H1 (cell line): ENCODE results near the gene ZNF568. TPM values are rescaled to one million over a fixed set of nuclear protein-coding genes. Genes with fewer than 3 reads are reported as not detected.

ENCODE experiments used
- CTCF ChIA-PET: fragments of 300-600 bp; sonication (Branson Sonifier 250); formaldehyde crosslinking; loops from one replicate; lab custom pipeline; 2021; ENCODE audit not compliant: partially characterized antibody; lab: Charles Lee
- POLR2A ChIA-PET: fragments of 300-600 bp; sonication (Branson Sonifier 250); formaldehyde crosslinking; loops from one replicate; lab custom pipeline; 2021; ENCODE audit warnings: inconsistent platforms; ENCODE audit not compliant: partially characterized antibody; lab: Charles Lee
- DNase-seq, 2 experiments: peaks; one replicate each; pipeline versions ENCODE4 v3.0.0 to v3.0.0-alpha.2; 2010 to 2022; ENCODE audit warnings: low spot score in 2 of 2, low read depth in 1 of 2, mixed read lengths in 1 of 2
- FAIRE-seq: peaks from 2 replicates; lab custom pipeline; 2011; peaks lifted over from hg19 to GRCh38; lab: Jason Lieb, UNC
- H2AFZ ChIP-seq: 2 replicates; pipeline ENCODE4 v1.8.1; 2012; ENCODE audit warnings: low read length, inconsistent platforms
- H2AK5ac ChIP-seq: 2 replicates; pipeline ENCODE4 v1.6.1; 2013; ENCODE audit warnings: low read depth, low read length
- H2BK120ac ChIP-seq: replicated peaks from 2 replicates; pipeline ENCODE3; 2013; ENCODE audit warnings: low read depth, low read length, inconsistent platforms
- H2BK12ac ChIP-seq: 2 replicates; pipeline ENCODE4 v1.6.1; 2013; ENCODE audit warnings: low read depth, low read length
- H2BK15ac ChIP-seq: 2 replicates; pipeline ENCODE4 v1.6.1; 2013; ENCODE audit warnings: low read length
- H2BK20ac ChIP-seq: 2 replicates; pipeline ENCODE4 v1.6.1; 2013; ENCODE audit warnings: low read length
- H2BK5ac ChIP-seq: 2 replicates; pipeline ENCODE4 v1.6.1; 2013; ENCODE audit warnings: low read depth, low read length
- H3K14ac ChIP-seq: 2 replicates; pipeline ENCODE4 v1.6.1; 2013; ENCODE audit warnings: inconsistent platforms; ENCODE audit not compliant: insufficient read length
- H3K18ac ChIP-seq: 2 replicates; pipeline ENCODE4 v1.6.1; 2013; ENCODE audit warnings: low read length; ENCODE audit errors: extremely low read depth
- H3K23ac ChIP-seq: 2 replicates; pipeline ENCODE4 v1.6.1; 2013; ENCODE audit warnings: inconsistent platforms; ENCODE audit not compliant: insufficient read length
- H3K23me2 ChIP-seq: 2 replicates; pipeline ENCODE4 v1.6.1; 2013; ENCODE audit warnings: low read depth, low read length
- H3K27ac ChIP-seq: 2 replicates; pipeline ENCODE4 v1.6.1; 2011; ENCODE audit warnings: low read depth, low read length, inconsistent platforms
- H3K27me3 ChIP-seq, 4 experiments: replicated peaks in 1 of 4; 1 replicate in 1 of 4; 2 replicates in 3 of 4; pipeline versions ENCODE4 v1.6.1 to v1.8.1; 2011 to 2013; ENCODE audit warnings: low read length in 3 of 4, mild to moderate bottlenecking in 3 of 4, inconsistent platforms in 2 of 4, mixed read lengths in 2 of 4, moderate library complexity in 1 of 4; ENCODE audit not compliant: control insufficient read depth in 3 of 4, insufficient read depth in 3 of 4; ENCODE audit errors: extremely low read depth in 1 of 4
- H3K36me3 ChIP-seq, 4 experiments: 2 replicates each; pipeline versions ENCODE4 v1.6.1 to v1.8.1; 2011 to 2013; ENCODE audit warnings: mild to moderate bottlenecking in 4 of 4, low read length in 3 of 4, moderate library complexity in 2 of 4, control low read depth in 1 of 4, inconsistent platforms in 1 of 4; ENCODE audit not compliant: insufficient read depth in 4 of 4, control insufficient read depth in 2 of 4
- H3K4ac ChIP-seq: replicated peaks from 2 replicates; pipeline ENCODE3; 2013; ENCODE audit warnings: low read length, low read depth, mixed read lengths, inconsistent platforms; ENCODE audit not compliant: insufficient read length
- H3K4me1 ChIP-seq, 4 experiments: replicated peaks in 1 of 4; 1 replicate in 1 of 4; 2 replicates in 3 of 4; pipeline versions ENCODE4 v1.6.1 to v1.8.1; 2011 to 2013; ENCODE audit warnings: low read length in 3 of 4, inconsistent platforms in 2 of 4, mixed read lengths in 1 of 4; ENCODE audit not compliant: insufficient read depth in 4 of 4, control insufficient read depth in 3 of 4
- H3K4me2 ChIP-seq, 2 experiments: 2 replicates each; pipeline versions ENCODE4 v1.6.1 to v1.8.1; 2011 to 2013; ENCODE audit warnings: low read depth in 2 of 2, low read length in 2 of 2, control low read depth in 1 of 2, inconsistent platforms in 1 of 2, mild to moderate bottlenecking in 1 of 2; ENCODE audit not compliant: insufficient read depth in 1 of 2
- H3K4me3 ChIP-seq, 4 experiments: fragments of 200-600, 300-600 bp in 1 of 4; sonication (generic), shearing (Covaris generic), sonication (Bioruptor Twin) in 1 of 4; 2 replicates each; pipeline versions ENCODE4 v1.5.1 to v1.8.1; 2011 to 2016; ENCODE audit warnings: low read length in 4 of 4, low read depth in 3 of 4, control low read depth in 2 of 4, inconsistent platforms in 2 of 4, mild to moderate bottlenecking in 2 of 4, mixed read lengths in 1 of 4, moderate library complexity in 1 of 4; ENCODE audit not compliant: insufficient read depth in 2 of 4; ENCODE audit errors: extremely low read depth in 1 of 4
- H3K56ac ChIP-seq: replicated peaks from 2 replicates; pipeline ENCODE3; 2013; ENCODE audit warnings: low read depth, mild to moderate bottlenecking, mixed read lengths, low read length, inconsistent platforms; ENCODE audit not compliant: insufficient read length
- H3K79me1 ChIP-seq: 2 replicates; pipeline ENCODE4 v1.6.1; 2013; ENCODE audit warnings: low read depth, low read length, control low read depth
- H3K79me2 ChIP-seq, 2 experiments: 2 replicates each; pipeline versions ENCODE4 v1.6.1 to v1.8.1; 2012 to 2013; ENCODE audit warnings: low read length in 2 of 2, mild to moderate bottlenecking in 2 of 2, inconsistent platforms in 1 of 2; ENCODE audit not compliant: insufficient read depth in 2 of 2, control insufficient read depth in 1 of 2
- H3K9ac ChIP-seq, 4 experiments: replicated peaks in 1 of 4; 1 replicate in 1 of 4; 2 replicates in 3 of 4; pipeline versions ENCODE4 v1.6.1 to v1.8.1; 2011 to 2013; ENCODE audit warnings: low read depth in 3 of 4, low read length in 3 of 4, control low read depth in 2 of 4, mild to moderate bottlenecking in 2 of 4, moderate library complexity in 2 of 4, inconsistent platforms in 1 of 4; ENCODE audit errors: extremely low read depth in 1 of 4
- H3K9me3 ChIP-seq, 2 experiments: 2 replicates each; pipeline versions ENCODE4 v1.6.1 to v1.8.1; 2012 to 2013; ENCODE audit warnings: mild to moderate bottlenecking in 2 of 2, moderate library complexity in 2 of 2, control low read depth in 1 of 2, inconsistent platforms in 1 of 2, low read depth in 1 of 2, low read length in 1 of 2, mixed read lengths in 1 of 2; ENCODE audit not compliant: insufficient read depth in 2 of 2
- H4K20me1 ChIP-seq, 2 experiments: replicated peaks in 1 of 2; 2 replicates each; pipeline versions ENCODE3 to v1.8.1; 2011 to 2013; ENCODE audit warnings: inconsistent platforms in 2 of 2, low read length in 2 of 2, mild to moderate bottlenecking in 1 of 2; ENCODE audit not compliant: insufficient read depth in 2 of 2, control insufficient read depth in 1 of 2
- H4K5ac ChIP-seq: 2 replicates; pipeline ENCODE4 v1.6.1; 2013; ENCODE audit warnings: low read length, low read depth, mixed read lengths, inconsistent platforms; ENCODE audit not compliant: insufficient read length
- H4K8ac ChIP-seq: 2 replicates; pipeline ENCODE4 v1.8.0; 2013; ENCODE audit warnings: mild to moderate bottlenecking, moderate library complexity, low read length, inconsistent platforms; ENCODE audit not compliant: insufficient read depth; ENCODE audit errors: extremely low read depth
- H4K91ac ChIP-seq: replicated peaks from 2 replicates; pipeline ENCODE3; 2013; ENCODE audit warnings: low read length, mixed read lengths, inconsistent platforms; ENCODE audit not compliant: insufficient read length
- CBX5 ChIP-seq: fragments of 300-800, 300-1000 bp; sonication (generic); IDR thresholded peaks from 2 replicates; pipeline ENCODE4 v1.7.1; 2016; ENCODE audit warnings: antibody characterized with exemption, low read length, low read depth
- CHD1 ChIP-seq: IDR thresholded peaks from 2 replicates; pipeline ENCODE4 v1.6.1; 2012; ENCODE audit warnings: low read depth, low read length, improper control_type of control experiment
- JUN ChIP-seq: IDR thresholded peaks from 2 replicates; pipeline ENCODE4 v1.6.1; 2011; ENCODE audit warnings: low read depth, mild to moderate bottlenecking, improper control_type of control experiment, low read length
- NRF1 ChIP-seq: IDR thresholded peaks from 2 replicates; pipeline ENCODE4 v1.6.1; 2011; ENCODE audit warnings: mild to moderate bottlenecking, low read depth, low read length, improper control_type of control experiment
- SIRT6 ChIP-seq: IDR thresholded peaks from one replicate; pipeline ENCODE4 v1.7.1; 2012; ENCODE audit warnings: low read length, inconsistent platforms
- WGBS, 2 experiments: shearing (Covaris generic) in 1 of 2; methylation state at CpG; one replicate each; pipeline versions ENCODE4 v1.1.6 to v1.1.7; 2013 to 2015; ENCODE audit warnings: low lambda C conversion rate in 2 of 2, mixed read lengths in 2 of 2, inconsistent platforms in 1 of 2, low coverage in 1 of 2, missing lambda C conversion rate in 1 of 2; ENCODE audit not compliant: insufficient replicate concordance in 2 of 2, insufficient coverage in 1 of 2, insufficient read length in 1 of 2; ENCODE audit errors: extremely low coverage in 1 of 2, missing lambda C conversion rate in 1 of 2; 5-methylcytosine and 5-hydroxymethylcytosine counted together
- polyA plus RNA-seq, 7 experiments: library from polyadenylated mRNA; depleted of rRNA in 3 of 7; stranded (reverse) in 5 of 7; unstranded in 2 of 7; fragments of >200 nt in 5 of 7; fragments of 200-250 nt in 2 of 7; gene quantifications; 1 replicate in 5 of 7; 2 replicates in 1 of 7; 4 replicates in 1 of 7; pipeline versions ENCODE4 v1.2.1 to v1.2.3, GENCODE V29; 2011 to 2013; ENCODE audit warnings: missing spikeins in 2 of 7, mixed read lengths in 2 of 7
- total RNA-seq: library from RNA; stranded (reverse); fragmentation: NEBNext Ultra II Directional; extraction: Animal tissue kit (Norgen Biotek cat#: 25700); gene quantifications from 2 replicates; pipeline ENCODE4 v1.2.1, GENCODE V29; 2021
- TF ChIP-seq, protein P1 (sequence below): IDR thresholded peaks from 2 replicates; pipeline ENCODE4 v1.6.1; 2011; ENCODE audit warnings: low read depth, mild to moderate bottlenecking, low read length; ENCODE audit not compliant: insufficient read depth
- TF ChIP-seq, protein P2 (sequence below): IDR thresholded peaks from 2 replicates; pipeline ENCODE4 v1.6.1; 2012; ENCODE audit warnings: inconsistent platforms

ZNF568 gene
- total and polyA plus RNA-seq, 2 of the 8 experiments (the other 6 are each of a cell fraction or from before 2014, with no cell fraction given): 1.6 to 2.4 TPM

DNA sequence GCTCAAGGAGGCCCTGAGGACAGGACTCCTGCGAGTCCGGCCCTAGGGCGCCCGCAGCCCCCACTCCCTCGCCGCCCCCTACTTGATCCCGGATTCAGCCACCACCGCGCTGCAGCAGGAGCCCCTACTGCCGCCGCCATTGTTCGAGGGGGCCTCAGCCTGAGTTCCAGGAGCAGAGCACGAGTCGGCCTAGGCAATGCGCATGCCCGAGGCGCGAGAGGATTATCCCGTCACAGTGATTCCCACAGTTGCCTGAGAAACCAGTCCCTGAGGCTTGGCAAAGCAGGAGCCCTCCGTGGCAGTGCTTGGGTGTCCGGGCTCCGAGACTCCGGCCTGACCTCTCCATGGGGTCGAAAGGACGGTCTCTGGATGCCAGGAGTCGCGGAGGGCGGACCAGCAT lies 93.7 kb downstream of the ZNF568 start:
- Histone ChIP-seq H3K14ac (no peak overlapping the region), H3K23me2 (no peaks in the 10 kb centered on the region), H3K27ac (no peak overlapping the region), H2BK120ac (no peak overlapping the region), H3K18ac (no peak overlapping the region), H2BK15ac (no peak overlapping the region), H3K4ac (no peak overlapping the region), H4K8ac (no peak overlapping the region), H4K20me1 (no peaks in the 10 kb centered on the region), H3K23ac (no peak overlapping the region), H3K56ac (no peak overlapping the region), H3K79me1 (no peaks in the 10 kb centered on the region), H3K9ac (no peak overlapping the region), H2BK20ac (no peak overlapping the region), H2BK5ac (no peak overlapping the region), H3K4me3 (no peak overlapping the region), H4K5ac (no peak overlapping the region), H3K4me2 (no peak overlapping the region), H2AK5ac (no peak overlapping the region), H2AFZ (no peak overlapping the region), H3K36me3 (no peaks in the 10 kb centered on the region), H3K27me3 (no peaks in the 10 kb centered on the region), H3K79me2 (no peaks in the 10 kb centered on the region), H3K9me3 (peaks cover 73 to 92% of the 10 kb centered on the region in 2 experiments), H3K4me1 (no peaks in the 10 kb centered on the region), H4K91ac (no peak overlapping the region), H2BK12ac (no peak overlapping the region)
- FAIRE-seq (no peak), DNase-seq (no peak)
- ChIA-PET CTCF (no interaction called here), POLR2A (no interaction called here)
- WGBS, 2 experiments: 91% methylated on average over 24 of the region's 28 CpGs; no CpG with 5 or more reads in 1 of the 2 experiments
- TF ChIP-seq, protein P1, sequence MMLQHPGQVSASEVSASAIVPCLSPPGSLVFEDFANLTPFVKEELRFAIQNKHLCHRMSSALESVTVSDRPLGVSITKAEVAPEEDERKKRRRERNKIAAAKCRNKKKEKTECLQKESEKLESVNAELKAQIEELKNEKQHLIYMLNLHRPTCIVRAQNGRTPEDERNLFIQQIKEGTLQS: no peak
- TF ChIP-seq, protein P2, sequence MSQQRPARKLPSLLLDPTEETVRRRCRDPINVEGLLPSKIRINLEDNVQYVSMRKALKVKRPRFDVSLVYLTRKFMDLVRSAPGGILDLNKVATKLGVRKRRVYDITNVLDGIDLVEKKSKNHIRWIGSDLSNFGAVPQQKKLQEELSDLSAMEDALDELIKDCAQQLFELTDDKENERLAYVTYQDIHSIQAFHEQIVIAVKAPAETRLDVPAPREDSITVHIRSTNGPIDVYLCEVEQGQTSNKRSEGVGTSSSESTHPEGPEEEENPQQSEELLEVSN: no peak
- TF ChIP-seq SIRT6 (no peak), CBX5 (no peak), CHD1 (no peak), NRF1 (no peak), JUN (no peak)
